WTC11 (cell line): Measurements from ENCODE around the gene NID2. TPM values are rescaled to one million over a fixed set of nuclear protein-coding genes. Genes with fewer than 3 reads are reported as not detected.

ENCODE experiments used
- ATAC-seq: fragments of 200-7000 bp; cut with Tn5 transposase; 2 replicates; pipeline ENCODE4 v1.10.0; 2021; ENCODE audit warnings: mild to moderate bottlenecking, moderate library complexity
- CTCF ChIA-PET: fragments of 300-600 bp; sonication (Branson Sonifier 250); formaldehyde crosslinking; loops from one replicate; lab custom pipeline; 2021; ENCODE audit warnings: antibody characterized with exemption; lab: Charles Lee
- POLR2A ChIA-PET: fragments of 350-600 bp; sonication (Branson Sonifier 250); formaldehyde crosslinking; loops from one replicate; lab custom pipeline; 2021; ENCODE audit warnings: antibody characterized with exemption; lab: Charles Lee
- DNase-seq: peaks from one replicate; pipeline ENCODE4 v3.0.0; 2021; ENCODE audit warnings: low spot score
- H3K27ac Mint-ChIP-seq: 2 replicates; pipeline ENCODE4 v1.8.0; 2021; ENCODE audit warnings: mixed read lengths
- H3K27me3 Mint-ChIP-seq: 2 replicates; pipeline ENCODE4 v1.8.0; 2021; ENCODE audit warnings: low read depth, mild to moderate bottlenecking, moderate library complexity, mixed read lengths
- H3K36me3 Mint-ChIP-seq: 2 replicates; pipeline ENCODE4 v1.8.0; 2021; ENCODE audit warnings: mixed read lengths
- H3K4me1 Mint-ChIP-seq: 2 replicates; pipeline ENCODE4 v1.8.0; 2022; ENCODE audit warnings: mixed read lengths
- H3K4me3 Mint-ChIP-seq: 2 replicates; pipeline ENCODE4 v1.8.0; 2021; ENCODE audit warnings: mild to moderate bottlenecking, moderate library complexity, mixed read lengths
- H3K9me3 Mint-ChIP-seq: 2 replicates; pipeline ENCODE4 v1.8.0; 2021; ENCODE audit warnings: mixed read lengths
- ELF4 ChIP-seq: sonication (generic); formaldehyde crosslinking; IDR thresholded peaks from 2 replicates; pipeline ENCODE4 v1.8.1; 2022; ENCODE audit warnings: low read depth, mild to moderate bottlenecking, moderate library complexity, missing genetic modification reagents
- ETV6 ChIP-seq: sonication (generic); formaldehyde crosslinking; IDR thresholded peaks from 2 replicates; pipeline ENCODE4 v1.8.1; 2022; ENCODE audit warnings: mild to moderate bottlenecking, missing genetic modification reagents
- GRHL2 ChIP-seq: fragments of 250-450 bp; sonication (Bioruptor Pico); IDR thresholded peaks from 2 replicates; pipeline ENCODE4 v1.8.0; 2022; ENCODE audit warnings: mild to moderate bottlenecking, moderate library complexity; ENCODE audit not compliant: insufficient replicate concordance, severe bottlenecking
- OVOL2 ChIP-seq: fragments of 250-450 bp; sonication (Bioruptor Pico); IDR thresholded peaks from 2 replicates; pipeline ENCODE4 v1.9.0; 2021; ENCODE audit warnings: mild to moderate bottlenecking, borderline replicate concordance
- PREB ChIP-seq: sonication (generic); formaldehyde crosslinking; IDR thresholded peaks from 2 replicates; pipeline ENCODE4 v1.8.1; 2022; ENCODE audit warnings: mild to moderate bottlenecking, missing genetic modification reagents, moderate library complexity, borderline replicate concordance
- SMAD3 ChIP-seq: sonication (generic); formaldehyde crosslinking; IDR thresholded peaks from 2 replicates; pipeline ENCODE4 v1.8.0; 2022; ENCODE audit warnings: missing genetic modification reagents, mild to moderate bottlenecking, borderline replicate concordance
- STAT6 ChIP-seq: sonication (generic); formaldehyde crosslinking; conservative IDR thresholded peaks from 2 replicates; pipeline ENCODE4 v1.8.1; 2023; ENCODE audit warnings: mild to moderate bottlenecking, low read depth, missing genetic modification reagents, moderate library complexity
- TCF7 ChIP-seq: sonication (generic); formaldehyde crosslinking; IDR thresholded peaks from 2 replicates; pipeline ENCODE4 v1.8.0; 2022; ENCODE audit warnings: mild to moderate bottlenecking, low read depth, missing genetic modification reagents, moderate library complexity
- ZNF232 ChIP-seq: sonication (generic); formaldehyde crosslinking; IDR thresholded peaks from 2 replicates; pipeline ENCODE4 v1.8.0; 2022; ENCODE audit warnings: mild to moderate bottlenecking, missing genetic modification reagents
- ZNF317 ChIP-seq: sonication (generic); formaldehyde crosslinking; IDR thresholded peaks from 2 replicates; pipeline ENCODE4 v1.8.1; 2023; ENCODE audit warnings: low read depth, mild to moderate bottlenecking, moderate library complexity, missing genetic modification reagents, borderline replicate concordance
- ZNF532 ChIP-seq: fragments of 250-450 bp; sonication (Bioruptor Pico); IDR thresholded peaks from 2 replicates; pipeline ENCODE4 v1.9.0; 2021; ENCODE audit warnings: mild to moderate bottlenecking, borderline replicate concordance
- ZNF671 ChIP-seq: fragments of 250-450 bp; sonication (Bioruptor Pico); IDR thresholded peaks from 2 replicates; pipeline ENCODE4 v1.8.0; 2021; ENCODE audit warnings: mild to moderate bottlenecking
- total RNA-seq: library from RNA; stranded (reverse); gene quantifications from 3 replicates; pipeline ENCODE4 v1.2.3, GENCODE V29; 2021

The NID2 gene
- total RNA-seq, 1 experiment from 2014 or later = 5.4 TPM

GRCh38 chr14:52039124-52039815, 29.6 kb downstream of the NID2 start (continued):
- TF ChIP-seq TCF7 (CRISPR knock-in tag) = no peak
- no peak for TF ChIP-seq SMAD3
- TF ChIP-seq GRHL2 = no peak
- TF ChIP-seq, all 79 proteins: peak for 0

DNA sequence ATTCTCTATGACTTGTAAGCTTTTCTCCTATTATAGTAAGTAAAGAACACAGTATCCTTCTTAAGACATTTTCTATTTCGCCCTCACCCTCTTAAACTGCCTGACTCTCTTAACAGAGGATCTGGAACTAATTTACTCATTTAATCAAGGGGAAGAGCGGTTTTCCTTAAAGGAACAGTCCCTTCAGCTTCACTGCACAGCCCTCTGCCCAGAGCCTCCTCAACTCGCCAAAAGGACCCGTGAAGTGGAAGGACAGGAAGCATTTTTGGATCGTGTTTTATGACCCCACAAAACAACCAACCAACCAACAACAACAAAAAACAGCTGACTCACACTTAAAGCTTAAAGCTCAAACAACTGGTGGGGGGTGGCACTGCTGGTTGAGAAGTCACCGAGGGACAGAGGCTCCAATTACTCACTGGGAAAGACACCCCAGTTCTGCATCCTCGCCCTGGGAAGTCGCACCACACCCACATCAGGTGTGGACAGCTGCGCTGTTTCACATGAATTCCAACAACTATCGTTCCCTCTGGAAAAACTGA, 35.7 kb downstream of the NID2 start:
- CTCF ChIA-PET = interaction anchor here (0.7 to 2.1 kb wide), 3 partner anchors 10 to 19 kb away, joined by 3 to 6 read pairs (median 4); no protein-coding TSS in a partner anchor

GRCh38 chr14:52032204-52032801, 36.6 kb downstream of the NID2 start:
- no peaks in the 10 kb centered on the region for H3K9me3 Mint-ChIP-seq
- H3K4me1 Mint-ChIP-seq = peaks cover 7% of the 10 kb centered on the region
- no peak overlapping the region for H3K27ac Mint-ChIP-seq
- ChIA-PET CTCF (interaction anchor here (0.7 to 2.1 kb wide), 3 partner anchors 11 to 18 kb away, joined by 3 to 6 read pairs (median 4); no protein-coding TSS in a partner anchor), POLR2A (no interaction called here)
- ATAC-seq (no peak), DNase-seq (no peak)
- no peaks in the 10 kb centered on the region for H3K36me3 Mint-ChIP-seq
- no peak overlapping the region for H3K4me3 Mint-ChIP-seq
- no peaks in the 10 kb centered on the region; the same call in 1 of the 2 replicates for H3K27me3 Mint-ChIP-seq
- TF ChIP-seq PREB (CRISPR knock-in tag) = no peak
- TF ChIP-seq ZNF532 = no peak
- no peak for TF ChIP-seq STAT6
- no peak for TF ChIP-seq ZNF671

More for the DNA sequence above, 35.7 kb downstream of the NID2 start:
- Mint-ChIP-seq H3K4me1 (peaks cover 7% of the 10 kb centered on the region), H3K27ac (peak overlapping the region; percentile 12; the same call in 1 of the 2 replicates), H3K9me3 (no peaks in the 10 kb centered on the region), H3K4me3 (no peak overlapping the region), H3K36me3 (no peaks in the 10 kb centered on the region), H3K27me3 (no peaks in the 10 kb centered on the region; the same call in 1 of the 2 replicates)
- POLR2A ChIA-PET = no interaction called here
- TF ChIP-seq ZNF232 (CRISPR knock-in tag) (no peak), ETV6 (CRISPR knock-in tag) (no peak), ELF4 (CRISPR knock-in tag) (no peak), ZNF317 (CRISPR knock-in tag) (no peak), OVOL2 (CRISPR knock-in tag) (no peak), TCF7 (CRISPR knock-in tag) (no peak), ZNF532 (no peak)
- ATAC-seq (0 out of 2 replicates have a peak, but pooled peaks have one; percentile 24), DNase-seq (no peak)
